Measurements from ENCODE around the gene OR6J1.

GRCh38 chr14:22689199-22689598, 45.0 kb upstream of the OR6J1 start:
- TF ChIP-seq MAX (IDR thresholded peaks at IDR 0.05; ENCODE audit: low read depth, low read length) (no peak), CTCF (IDR thresholded peaks at IDR 0.05 in 2 of 3, conservative IDR thresholded peaks at IDR 0.05 in 1 of 3; ENCODE audit: control insufficient read depth in 2 of 3, extremely low read depth in 1 of 3, insufficient read depth in 1 of 3, low read depth in 3 of 3, low read length in 3 of 3) (no peak), POLR2AphosphoS2 (IDR thresholded peaks at IDR 0.05; ENCODE audit: low read depth, low read length) (no peak), EP300 (IDR thresholded peaks at IDR 0.05; ENCODE audit: borderline replicate concordance in 1 of 2, control insufficient read depth in 1 of 2, low read depth in 2 of 2, low read length in 2 of 2) (no peak), FOXM1 (IDR thresholded peaks at IDR 0.05; ENCODE audit: low read depth, low read length) (no peak), CREM (IDR thresholded peaks at IDR 0.05; ENCODE audit: low read depth) (no peak), POLR2A (IDR thresholded peaks at IDR 0.05; ENCODE audit: low read depth, low read length) (no peak), TCF7 (IDR thresholded peaks at IDR 0.05; ENCODE audit: borderline replicate concordance) (no peak), ZBTB33 (IDR thresholded peaks at IDR 0.05) (no peak), NBN (IDR thresholded peaks at IDR 0.05) (no peak)
